ENCODE measurements around the gene SUPT5H. TPM values are rescaled to one million over a fixed set of nuclear protein-coding genes. Genes with fewer than 3 reads are reported as not detected.

Gene SUPT5H
- 120 and 136 TPM in 2 replicates for total RNA-seq (2013; cell fraction: nucleolus; rRNA removed)
- total RNA-seq (2014; rRNA removed) (87.8 and 93.6 TPM in 2 replicates), total RNA-seq (2014; rRNA removed; fragmentation: Illumina TruSeq; extraction: Trizol) (48.9 and 51.5 TPM in 2 replicates), total RNA-seq (2021) (119 and 138 TPM in 2 replicates), polyA plus RNA-seq (2011; rRNA removed) (43.2 and 64.5 TPM in 2 replicates), polyA plus RNA-seq (2014; fragmentation: Illumina TruSeq; extraction: Trizol) (58.7 and 88.1 TPM in 2 replicates), polyA plus RNA-seq (2014; fragmentation: Nextera tagmentation; extraction: Ambion mirVana) (10 to 100 TPM; 27.2 to 75.0 TPM), polyA plus RNA-seq (2014; rRNA removed) (79.1 and 87.0 TPM in 2 replicates), polyA plus RNA-seq (2016; fragmentation: Nextera tagmentation; extraction: Ambion mirVana) (100 to 1,000 TPM; 188 to 194 TPM), polyA minus RNA-seq (2011; rRNA and poly(A)+ RNA removed) (63.9 and 89.8 TPM in 2 replicates), Bru-seq, nascent RNA (percentile 86 among the genes with signal in this experiment), BruChase-seq, experiment 1, labeled RNA remaining after a 6-hour chase (percentile 96 among the genes with signal in this experiment), BruChase-seq, experiment 2, labeled RNA remaining after a 2-hour chase (percentile 92 among the genes with signal in this experiment)
- 145 TPM for polyA plus RNA-seq (2011; ENCODE audit: low read depth)
- 78.1 and 85.9 TPM in 2 replicates for polyA plus RNA-seq (2011; cell fraction: cytosol; rRNA removed)
- polyA plus RNA-seq (2011; cell fraction: nucleus; rRNA removed): 277 and 358 TPM in 2 replicates
- 121 and 139 TPM in 2 replicates for polyA plus RNA-seq (2012)
- polyA minus RNA-seq (2011; cell fraction: cytosol; rRNA and poly(A)+ RNA removed): 38.8 and 43.0 TPM in 2 replicates
- polyA minus RNA-seq (2011; cell fraction: nucleus; rRNA and poly(A)+ RNA removed): 42.1 and 76.8 TPM in 2 replicates
- long read RNA-seq, experiment 1, transcript SUPT5H-218 (2 exons, 718 nt): major isoform, 8 of 12 reads
- long read RNA-seq, experiment 1, partial matches to known transcripts: 4 of 12 reads
- long read RNA-seq, experiment 1, other reads (novel, unspliced or antisense): 0 of 12 reads
- long read RNA-seq, experiment 2, partial matches to known transcripts: 7 of 14 reads
- long read RNA-seq, experiment 2, other reads (novel, unspliced or antisense): 5 of 14 reads

DNA sequence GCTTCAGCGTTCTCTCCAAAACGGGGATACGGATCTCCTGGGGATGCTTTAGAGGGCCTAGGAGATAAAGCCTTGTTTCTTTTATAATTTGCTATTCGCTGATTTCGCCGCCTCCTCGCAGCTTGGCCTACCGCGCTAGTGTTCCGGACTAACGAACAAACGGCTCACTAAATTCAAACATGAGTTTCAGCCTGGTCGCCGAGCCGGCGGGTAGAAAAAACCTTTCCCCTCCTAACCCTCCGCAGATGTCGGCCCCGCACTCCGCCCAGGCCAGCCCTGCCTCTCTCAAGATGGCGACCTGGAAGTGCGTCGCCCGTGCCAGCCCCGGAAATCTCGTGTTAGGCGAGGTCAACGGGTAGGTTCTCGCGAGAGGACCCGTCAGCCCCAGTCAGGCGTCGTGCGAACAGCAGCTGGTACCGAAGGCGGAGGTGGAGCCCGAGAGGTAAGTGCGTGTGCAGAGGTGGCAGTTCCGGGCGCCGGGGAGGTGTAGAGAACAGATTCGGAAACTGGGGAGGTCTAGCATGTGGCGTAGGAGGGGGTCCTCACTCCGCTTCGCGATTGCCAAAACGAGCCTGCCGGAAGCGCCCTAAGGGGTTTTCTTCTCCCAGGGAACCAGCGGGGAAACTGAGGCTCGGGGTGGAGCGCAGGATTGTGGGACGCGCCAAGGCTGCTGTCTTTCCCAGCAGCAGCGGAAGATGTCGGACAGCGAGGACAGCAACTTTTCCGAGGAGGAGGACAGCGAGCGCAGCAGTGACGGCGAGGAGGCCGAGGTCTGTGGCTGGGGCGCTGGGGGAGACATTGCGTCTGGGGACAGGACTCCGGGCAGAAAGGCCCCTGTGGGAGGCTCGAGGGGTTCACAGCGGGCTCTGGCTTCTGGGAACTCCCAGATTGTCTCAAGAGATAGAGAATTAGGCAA, at the start of gene SUPT5H:
TSS of gene SUPT5H (plus strand) at position 387 of the 916 bp plus-strand sequence. CDS start at position 696, 309 bp downstream.
- Histone ChIP-seq H2AFZ (ENCODE audit: control insufficient read depth, low read depth, low read length) (peak within 1 kb of the TSS; percentile 82), H3K4me1 (ENCODE audit: control insufficient read depth, insufficient read depth, low read length) (peaks cover 28% of the 10 kb centered on the region), H3K4me2 (ENCODE audit: control insufficient read depth, insufficient read depth) (peak within 1 kb of the TSS; percentile 81), H3K27ac (ENCODE audit: control insufficient read depth, insufficient read depth) (peak within 1 kb of the TSS; percentile 95), H3K79me2 (ENCODE audit: control insufficient read depth, insufficient read depth, low read length) (peaks cover 61% of the 10 kb centered on the region), H3K4me3 (peak within 1 kb of the TSS; percentile 87), H3K9ac (ENCODE audit: control insufficient read depth, insufficient read depth, low read length) (peak within 1 kb of the TSS; percentile 96), H3K36me3 (ENCODE audit: control insufficient read depth in 2 of 2, insufficient read depth in 2 of 2, low read length in 1 of 2) (peaks cover 0 to 2% of the 10 kb centered on the region in 2 experiments; a peak in 1 of 4 replicates), H3K27me3 (replicated peaks in 1 of 2; ENCODE audit: control insufficient read depth in 2 of 2, insufficient read depth in 2 of 2, low read length in 1 of 2) (no peaks in the 10 kb centered on the region), H4K20me1 (ENCODE audit: control insufficient read depth, insufficient read depth) (no peaks in the 10 kb centered on the region), H3K9me3 (replicated peaks; ENCODE audit: control insufficient read depth, insufficient read depth, low read length) (no peaks in the 10 kb centered on the region)
- DNase-seq (ENCODE audit: low read depth, low spot score) (peak; percentile 97), FAIRE-seq (peak; percentile 88), ATAC-seq (peak; percentile 90)
- WGBS (ENCODE audit: insufficient coverage, insufficient replicate concordance, low lambda C conversion rate, missing lambda C conversion rate): 1% methylated on average over 68 of the region's 68 CpGs
- in situ Hi-C loops (cut with MboI) (no loop called here), intact Hi-C loops (cut with micrococcal nuclease; ENCODE audit: unreplicated experiment) (loop anchor here (2.0 to 5.0 kb wide), 3 partner anchors 52 to 227 kb away; partner anchors contain the start of genes DLL3, MED29 and PAF1)
- ChIA-PET RAD21 (ENCODE audit: unreplicated experiment) (interaction anchor here (0.8 to 1.7 kb wide), 2 partner anchors 10 to 34 kb away, joined by 3 to 9 read pairs; partner anchors contain the start of gene RPS16), POLR2A (interaction anchor here (0.6 to 3.9 kb wide), 9 partner anchors 10 to 806 kb away, joined by 3 to 40 read pairs (median 4); partner anchors contain the start of genes RPS16 and TIMM50), SMC1A (ENCODE audit: uncharacterized antibody, unreplicated experiment) (interaction anchor here (0.7 kb wide), 1 partner anchor 33 kb away, joined by 3 read pairs; no protein-coding TSS in a partner anchor), CTCF (interaction anchor here (1.0 to 2.6 kb wide), 8 partner anchors 9 to 227 kb away, joined by 3 to 8 read pairs (median 6); partner anchors contain the start of genes PLEKHG2 and RPS16)
- BruUV-seq (replicated peaks): TSS peak; percentile 87
- no peak for TF ChIP-seq JUNB (IDR thresholded peaks at IDR 0.05)
- no peak for TF ChIP-seq NFXL1 (IDR thresholded peaks at IDR 0.05; ENCODE audit: borderline replicate concordance)
- TF ChIP-seq HDGF (IDR thresholded peaks at IDR 0.05): 0 out of 2 replicates have a peak, but pooled peaks have one; percentile 73
- TF ChIP-seq, protein P1, sequence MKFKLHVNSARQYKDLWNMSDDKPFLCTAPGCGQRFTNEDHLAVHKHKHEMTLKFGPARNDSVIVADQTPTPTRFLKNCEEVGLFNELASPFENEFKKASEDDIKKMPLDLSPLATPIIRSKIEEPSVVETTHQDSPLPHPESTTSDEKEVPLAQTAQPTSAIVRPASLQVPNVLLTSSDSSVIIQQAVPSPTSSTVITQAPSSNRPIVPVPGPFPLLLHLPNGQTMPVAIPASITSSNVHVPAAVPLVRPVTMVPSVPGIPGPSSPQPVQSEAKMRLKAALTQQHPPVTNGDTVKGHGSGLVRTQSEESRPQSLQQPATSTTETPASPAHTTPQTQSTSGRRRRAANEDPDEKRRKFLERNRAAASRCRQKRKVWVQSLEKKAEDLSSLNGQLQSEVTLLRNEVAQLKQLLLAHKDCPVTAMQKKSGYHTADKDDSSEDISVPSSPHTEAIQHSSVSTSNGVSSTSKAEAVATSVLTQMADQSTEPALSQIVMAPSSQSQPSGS (IDR thresholded peaks at IDR 0.05; ENCODE audit: low read length): no peak; the same call in 1 of the 2 replicates
- no peak for TF ChIP-seq MYB (IDR thresholded peaks at IDR 0.05; ENCODE audit: borderline replicate concordance, low read depth, low read length)
- TF ChIP-seq ETV6 (conservative IDR thresholded peaks at IDR 0.05 in 1 of 2, IDR thresholded peaks at IDR 0.05 in 1 of 2; ENCODE audit: borderline replicate concordance in 1 of 2, low read depth in 1 of 2): peak in 1 of 2 experiments; percentile 70; a peak in 1 of 4 replicates
- TF ChIP-seq, protein P2, sequence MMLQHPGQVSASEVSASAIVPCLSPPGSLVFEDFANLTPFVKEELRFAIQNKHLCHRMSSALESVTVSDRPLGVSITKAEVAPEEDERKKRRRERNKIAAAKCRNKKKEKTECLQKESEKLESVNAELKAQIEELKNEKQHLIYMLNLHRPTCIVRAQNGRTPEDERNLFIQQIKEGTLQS (IDR thresholded peaks at IDR 0.05; ENCODE audit: borderline replicate concordance, extremely low read depth, low read depth, low read length): no peak
- TF ChIP-seq SUZ12 (IDR thresholded peaks at IDR 0.05; ENCODE audit: unreplicated experiment): no peak
- TF ChIP-seq NRF1 (conservative IDR thresholded peaks at IDR 0.05; ENCODE audit: low read depth, low read length): no peak
- TF ChIP-seq EED (IDR thresholded peaks at IDR 0.05; ENCODE audit: low read depth): no peak
- TF ChIP-seq RAD51 (IDR thresholded peaks at IDR 0.05): peak; percentile 21; the same call in 1 of the 2 replicates
- no peak for TF ChIP-seq FOS (IDR thresholded peaks at IDR 0.05; ENCODE audit: borderline replicate concordance, extremely low read depth, insufficient read length)
- peak; percentile 95 for TF ChIP-seq NR2C1 (IDR thresholded peaks at IDR 0.05)
- TF ChIP-seq NFIC (IDR thresholded peaks at IDR 0.05; ENCODE audit: low read depth, low read length): no peak
- no peak for TF ChIP-seq SMC3 (IDR thresholded peaks at IDR 0.05; ENCODE audit: borderline replicate concordance, low read length)
- TF ChIP-seq EGR1 (IDR thresholded peaks at IDR 0.05; ENCODE audit: borderline replicate concordance in 1 of 2, low read depth in 2 of 2, low read length in 2 of 2): peak in 1 of 2 experiments; percentile 73; a peak in 2 of 3 replicates

Measured in GM12878 (cell line).